HepG2 (cell line): ENCODE data around the gene UBFD1. TPM values are rescaled to one million over a fixed set of nuclear protein-coding genes. Genes with fewer than 3 reads are reported as not detected.

ENCODE experiments used
- ATAC-seq: fragments of 200-7000 bp; cut with Tn5 transposase; 3 replicates; pipeline ENCODE4 v1.9.1; 2020; ENCODE audit warnings: mild to moderate bottlenecking, moderate library complexity
- BruUV-seq: library from RNA; stranded (reverse); fragments of 400-500 nt; replicated peaks from 2 replicates; lab custom pipeline; 2021; lab: Mats Ljungman, UMichigan
- CTCF ChIA-PET: fragments of 300-600 bp; formaldehyde crosslinking; extraction: SDS; loops from one replicate; lab custom pipeline; 2021; ENCODE audit warnings: low total read pairs, inconsistent platforms, low intra/inter-chr PET ratio; lab: Yijun Ruan, JAX
- POLR2A ChIA-PET: fragments of 350-600 bp; sonication (Branson Sonifier 250); formaldehyde crosslinking; loops from one replicate; lab custom pipeline; 2020; ENCODE audit warnings: antibody characterized with exemption, inconsistent platforms; lab: Yijun Ruan, JAX
- DNase-seq: peaks from one replicate; pipeline ENCODE4 v3.0.0-alpha.2; 2015; ENCODE audit warnings: low spot score
- FAIRE-seq: peaks from 3 replicates; lab custom pipeline; 2011; peaks lifted over from hg19 to GRCh38; lab: Jason Lieb, UNC
- H2AFZ ChIP-seq: one replicate; pipeline ENCODE4 v1.6.1; 2011; ENCODE audit warnings: low read length, inconsistent platforms
- H3K27ac ChIP-seq: fragments of 300-600 bp; 3 replicates; pipeline ENCODE4 v1.8.0; 2011; ENCODE audit warnings: mixed run types, mild to moderate bottlenecking, mixed read lengths, low read length, inconsistent platforms; ENCODE audit not compliant: insufficient read depth; ENCODE audit errors: extremely low read length
- H3K27me3 ChIP-seq, 2 experiments: fragments of 200-600 bp in 1 of 2; 2 replicates in 1 of 2; 3 replicates in 1 of 2; pipeline versions ENCODE4 v1.6.0 to v1.8.0; 2011; ENCODE audit warnings: low read length in 2 of 2, mild to moderate bottlenecking in 2 of 2, moderate library complexity in 2 of 2, inconsistent platforms in 1 of 2; ENCODE audit not compliant: insufficient read depth in 2 of 2, control insufficient read depth in 1 of 2
- H3K36me3 ChIP-seq, 2 experiments: fragments of 200-600 bp in 1 of 2; replicated peaks in 1 of 2; 2 replicates in 1 of 2; 3 replicates in 1 of 2; pipeline versions ENCODE4 v1.5.1 to v1.8.0; 2011; ENCODE audit warnings: low read length in 2 of 2, inconsistent platforms in 1 of 2; ENCODE audit not compliant: insufficient read depth in 2 of 2, control insufficient read depth in 1 of 2
- H3K4me1 ChIP-seq: 2 replicates; pipeline ENCODE4 v1.5.1; 2012; ENCODE audit warnings: low read length, inconsistent platforms; ENCODE audit not compliant: insufficient read depth
- H3K4me2 ChIP-seq: 2 replicates; pipeline ENCODE4 v1.6.0; 2011; ENCODE audit warnings: low read depth, low read length, inconsistent platforms
- H3K4me3 ChIP-seq, 3 experiments: fragments of 200-600 bp in 1 of 3; sonication (generic), shearing (Covaris generic) in 1 of 3; replicated peaks in 1 of 3; 2 replicates each; pipeline ENCODE4 v1.5.1; 2011 to 2016; ENCODE audit warnings: low read length in 3 of 3, inconsistent platforms in 2 of 3, low read depth in 2 of 3, mild to moderate bottlenecking in 2 of 3, control low read depth in 1 of 3, mixed read lengths in 1 of 3; ENCODE audit not compliant: insufficient read depth in 1 of 3
- H3K79me2 ChIP-seq: one replicate; pipeline ENCODE4 v1.6.1; 2011; ENCODE audit warnings: low read length, inconsistent platforms; ENCODE audit not compliant: insufficient read depth
- H3K9ac ChIP-seq: 2 replicates; pipeline ENCODE4 v1.6.0; 2011; ENCODE audit warnings: mild to moderate bottlenecking, low read depth, low read length, inconsistent platforms; ENCODE audit not compliant: insufficient read depth
- H3K9me3 ChIP-seq: 2 replicates; pipeline ENCODE4 v1.5.1; 2012; ENCODE audit warnings: mild to moderate bottlenecking, low read length
- H4K20me1 ChIP-seq: 2 replicates; pipeline ENCODE4 v1.6.0; 2011; ENCODE audit warnings: inconsistent platforms, mild to moderate bottlenecking, low read length, moderate library complexity; ENCODE audit not compliant: insufficient read depth
- ELF1 ChIP-seq: sonication (generic); formaldehyde crosslinking; IDR thresholded peaks from 2 replicates; pipeline ENCODE4 v1.4.0; 2020; ENCODE audit warnings: missing genetic modification reagents
- KLF12 ChIP-seq: sonication (generic); formaldehyde crosslinking; IDR thresholded peaks from 2 replicates; pipeline ENCODE4 v1.4.0; 2020; ENCODE audit warnings: missing genetic modification reagents, borderline replicate concordance
- KLF6 ChIP-seq: IDR thresholded peaks from 2 replicates; pipeline ENCODE4 v1.8.0; 2016; ENCODE audit warnings: missing biosample characterization, missing genetic modification reagents
- MTA1 ChIP-seq: sonication (generic); formaldehyde crosslinking; IDR thresholded peaks from 2 replicates; pipeline ENCODE4 v1.4.0; 2020; ENCODE audit warnings: missing genetic modification reagents, mild to moderate bottlenecking, borderline replicate concordance
- STAG1 ChIP-seq: sonication (generic); formaldehyde crosslinking; IDR thresholded peaks from 2 replicates; pipeline ENCODE4 v1.4.0; 2020; ENCODE audit warnings: missing genetic modification reagents
- ZFP36L2 ChIP-seq: sonication (generic); formaldehyde crosslinking; IDR thresholded peaks from 2 replicates; pipeline ENCODE4 v1.4.0; 2020; ENCODE audit warnings: missing genetic modification reagents
- ZFX ChIP-seq: sonication (generic); formaldehyde crosslinking; IDR thresholded peaks from 2 replicates; pipeline ENCODE4 v1.4.0; 2020; ENCODE audit warnings: mild to moderate bottlenecking, low read depth, missing genetic modification reagents, moderate library complexity
- ZNF354B ChIP-seq: sonication (generic); formaldehyde crosslinking; IDR thresholded peaks from 2 replicates; pipeline ENCODE4 v1.8.0; 2022; ENCODE audit warnings: mild to moderate bottlenecking, missing genetic modification reagents
- ZNF737 ChIP-seq: sonication (generic); formaldehyde crosslinking; IDR thresholded peaks from 2 replicates; pipeline ENCODE4 v1.5.0; 2020; ENCODE audit warnings: missing genetic modification reagents, mild to moderate bottlenecking, borderline replicate concordance
- ZNF776 ChIP-seq: sonication (generic); formaldehyde crosslinking; IDR thresholded peaks from 2 replicates; pipeline ENCODE4 v1.4.0; 2020; ENCODE audit warnings: mild to moderate bottlenecking, missing genetic modification reagents
- ZSCAN12 ChIP-seq: sonication (generic); formaldehyde crosslinking; IDR thresholded peaks from 2 replicates; pipeline ENCODE4 v1.9.0; 2021; ENCODE audit warnings: mild to moderate bottlenecking, missing genetic modification reagents
- ZSCAN30 ChIP-seq: sonication (generic); formaldehyde crosslinking; IDR thresholded peaks from 2 replicates; pipeline ENCODE4 v1.5.0; 2020; ENCODE audit warnings: mild to moderate bottlenecking, missing genetic modification reagents
- WGBS: methylation state at CpG from one replicate; pipeline ENCODE4 v1.1.6; 2017; ENCODE audit warnings: low lambda C conversion rate; 5-methylcytosine and 5-hydroxymethylcytosine counted together
- in situ Hi-C: cut with HindIII; loops from 2 replicates; pipeline ENCODE4 v1.10.0; 2017; ENCODE audit warnings: low pct_unique_long_range_greater_than_20kb; ENCODE audit not compliant: extremely low pct_ligation_motif_present
- intact Hi-C: fragments of 100-400 bp; cut with micrococcal nuclease; formaldehyde crosslinking; loops from one replicate; pipeline ENCODE4 v1.10.0; 2022; ENCODE audit not compliant: unreplicated experiment
- polyA plus RNA-seq, 8 experiments: library from polyadenylated mRNA; depleted of rRNA in 3 of 8; stranded (reverse) in 7 of 8; unstranded in 1 of 8; fragments of >200 nt; fragmentation: Illumina TruSeq in 4 of 8; extraction: Trizol in 4 of 8; gene quantifications; 2 replicates each; pipeline versions ENCODE4 v1.2.1 to v1.2.3, GENCODE V29; 2011 to 2016; ENCODE audit warnings: low read depth in 4 of 8, missing spikeins in 1 of 8, mixed read lengths in 1 of 8; ENCODE audit not compliant: insufficient read depth in 1 of 8
- total RNA-seq, 5 experiments: library from RNA; depleted of rRNA; stranded (reverse); fragments of >200 nt; fragmentation: Illumina TruSeq; extraction: Trizol; gene quantifications; 2 replicates each; pipeline ENCODE4 v1.2.3, GENCODE V29; 2016; ENCODE audit warnings: low read depth in 1 of 5
- TF ChIP-seq, protein P1 (sequence below): sonication (generic); formaldehyde crosslinking; IDR thresholded peaks from 2 replicates; pipeline ENCODE4 v1.5.0; 2020; ENCODE audit warnings: missing genetic modification reagents
- TF ChIP-seq, protein P2 (sequence below): fragments of 450-650 bp; IDR thresholded peaks from 2 replicates; pipeline ENCODE4 v1.6.1; 2017; ENCODE audit warnings: mild to moderate bottlenecking
- TF ChIP-seq, protein P3 (sequence below): sonication (generic); formaldehyde crosslinking; IDR thresholded peaks from 2 replicates; pipeline ENCODE4 v1.8.0; 2022; ENCODE audit warnings: mild to moderate bottlenecking, missing genetic modification reagents, moderate library complexity

Gene UBFD1
- total and polyA plus RNA-seq, 2 of the 13 experiments (the other 11 are each of a cell fraction or from before 2014, with no cell fraction given), result 100 to 111 TPM

DNA sequence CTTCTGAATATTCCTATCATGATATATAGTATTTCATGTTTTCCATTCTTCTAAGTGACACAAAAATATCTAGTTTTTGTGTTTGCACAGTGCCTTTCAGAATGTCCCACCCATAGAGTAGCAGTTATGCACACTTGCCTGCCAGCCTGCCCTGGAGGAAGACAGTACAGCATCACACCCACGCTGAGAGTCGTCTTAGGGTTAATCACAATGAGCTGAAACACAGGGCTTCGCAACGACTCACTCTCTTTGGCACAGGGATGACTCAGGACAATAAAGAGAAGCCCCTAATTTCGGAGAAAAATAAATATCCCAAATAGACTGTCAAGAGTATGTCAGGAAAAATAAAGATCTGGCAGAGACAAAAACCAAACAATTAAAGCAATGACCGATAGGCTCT, 50.2 kb downstream of the UBFD1 start:
- POLR2A ChIA-PET, result no interaction called here
- no peak overlapping the region for H3K4me3 ChIP-seq
- in situ Hi-C loops, result no loop called here
- WGBS, result 96% methylated on average over 6 of the region's 6 CpGs
- H3K79me2 ChIP-seq, result no peaks in the 10 kb centered on the region
- CTCF ChIA-PET, result no interaction called here
- peaks cover 19 to 58% of the 10 kb centered on the region in 2 experiments for H3K36me3 ChIP-seq
- FAIRE-seq (no peak), ATAC-seq (no peak)
- TF ChIP-seq, protein P1, sequence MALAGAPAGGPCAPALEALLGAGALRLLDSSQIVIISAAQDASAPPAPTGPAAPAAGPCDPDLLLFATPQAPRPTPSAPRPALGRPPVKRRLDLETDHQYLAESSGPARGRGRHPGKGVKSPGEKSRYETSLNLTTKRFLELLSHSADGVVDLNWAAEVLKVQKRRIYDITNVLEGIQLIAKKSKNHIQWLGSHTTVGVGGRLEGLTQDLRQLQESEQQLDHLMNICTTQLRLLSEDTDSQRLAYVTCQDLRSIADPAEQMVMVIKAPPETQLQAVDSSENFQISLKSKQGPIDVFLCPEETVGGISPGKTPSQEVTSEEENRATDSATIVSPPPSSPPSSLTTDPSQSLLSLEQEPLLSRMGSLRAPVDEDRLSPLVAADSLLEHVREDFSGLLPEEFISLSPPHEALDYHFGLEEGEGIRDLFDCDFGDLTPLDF (CRISPR knock-in tag), result no peak
- TF ChIP-seq ZSCAN12 (CRISPR knock-in tag) (no peak), ZFP36L2 (no peak)
- TF ChIP-seq, all 625 proteins: peak for 0
- no peak for DNase-seq
- H3K27ac ChIP-seq, result no peak overlapping the region
- no peaks in the 10 kb centered on the region for H3K4me1 ChIP-seq
- no peaks in the 10 kb centered on the region for H4K20me1 ChIP-seq
- no peaks in the 10 kb centered on the region for H3K9me3 ChIP-seq
- H2AFZ ChIP-seq, result no peak overlapping the region
- no peak overlapping the region for H3K9ac ChIP-seq
- H3K4me2 ChIP-seq, result no peak overlapping the region
- intact Hi-C loops, result no loop called here
- BruUV-seq, result no TSS peak
- no peaks in the 10 kb centered on the region for H3K27me3 ChIP-seq

DNA sequence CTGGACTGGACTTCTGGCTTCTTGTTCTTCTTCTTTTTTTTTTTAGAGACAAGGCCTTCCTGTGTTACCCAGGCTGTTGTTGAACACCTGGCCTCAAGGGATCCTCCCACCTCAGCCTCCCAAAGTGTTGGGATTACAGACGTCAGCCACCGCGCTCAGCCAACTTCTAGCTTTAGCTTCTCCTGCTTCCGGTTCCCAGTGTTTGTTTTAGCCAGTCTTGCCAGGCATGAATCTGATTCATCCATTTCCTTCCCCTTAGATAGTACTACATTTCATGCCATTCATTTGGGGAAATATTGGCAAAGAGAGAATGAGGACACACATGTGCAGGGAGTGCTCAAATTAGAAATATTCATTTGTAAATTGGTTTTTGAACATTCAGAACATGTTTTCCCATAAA, 50.7 kb downstream of the UBFD1 start:
- intact Hi-C loops (no loop called here), in situ Hi-C loops (no loop called here)
- Histone ChIP-seq H4K20me1 (no peaks in the 10 kb centered on the region), H3K27me3 (no peaks in the 10 kb centered on the region), H3K4me2 (no peak overlapping the region), H3K27ac (no peak overlapping the region), H3K9me3 (no peaks in the 10 kb centered on the region), H3K36me3 (peaks cover 19 to 56% of the 10 kb centered on the region in 2 experiments), H3K9ac (no peak overlapping the region), H2AFZ (no peak overlapping the region), H3K4me1 (no peaks in the 10 kb centered on the region), H3K79me2 (no peaks in the 10 kb centered on the region), H3K4me3 (no peak overlapping the region)
- DNase-seq (no peak), ATAC-seq (no peak), FAIRE-seq (no peak)
- POLR2A ChIA-PET, result no interaction called here
- WGBS, result 93% methylated on average over 4 of the region's 4 CpGs
- CTCF ChIA-PET, result no interaction called here
- no TSS peak for BruUV-seq
- TF ChIP-seq ZSCAN30 (CRISPR knock-in tag) (no peak), ZNF354B (CRISPR knock-in tag) (no peak), KLF6 (CRISPR knock-in tag) (no peak), ZFX (CRISPR knock-in tag) (no peak), ZNF776 (CRISPR knock-in tag) (no peak), MTA1 (CRISPR knock-in tag) (no peak), ZNF737 (CRISPR knock-in tag) (no peak), ELF1 (no peak), STAG1 (CRISPR knock-in tag) (no peak), KLF12 (CRISPR knock-in tag) (no peak)
- TF ChIP-seq, protein P2, sequence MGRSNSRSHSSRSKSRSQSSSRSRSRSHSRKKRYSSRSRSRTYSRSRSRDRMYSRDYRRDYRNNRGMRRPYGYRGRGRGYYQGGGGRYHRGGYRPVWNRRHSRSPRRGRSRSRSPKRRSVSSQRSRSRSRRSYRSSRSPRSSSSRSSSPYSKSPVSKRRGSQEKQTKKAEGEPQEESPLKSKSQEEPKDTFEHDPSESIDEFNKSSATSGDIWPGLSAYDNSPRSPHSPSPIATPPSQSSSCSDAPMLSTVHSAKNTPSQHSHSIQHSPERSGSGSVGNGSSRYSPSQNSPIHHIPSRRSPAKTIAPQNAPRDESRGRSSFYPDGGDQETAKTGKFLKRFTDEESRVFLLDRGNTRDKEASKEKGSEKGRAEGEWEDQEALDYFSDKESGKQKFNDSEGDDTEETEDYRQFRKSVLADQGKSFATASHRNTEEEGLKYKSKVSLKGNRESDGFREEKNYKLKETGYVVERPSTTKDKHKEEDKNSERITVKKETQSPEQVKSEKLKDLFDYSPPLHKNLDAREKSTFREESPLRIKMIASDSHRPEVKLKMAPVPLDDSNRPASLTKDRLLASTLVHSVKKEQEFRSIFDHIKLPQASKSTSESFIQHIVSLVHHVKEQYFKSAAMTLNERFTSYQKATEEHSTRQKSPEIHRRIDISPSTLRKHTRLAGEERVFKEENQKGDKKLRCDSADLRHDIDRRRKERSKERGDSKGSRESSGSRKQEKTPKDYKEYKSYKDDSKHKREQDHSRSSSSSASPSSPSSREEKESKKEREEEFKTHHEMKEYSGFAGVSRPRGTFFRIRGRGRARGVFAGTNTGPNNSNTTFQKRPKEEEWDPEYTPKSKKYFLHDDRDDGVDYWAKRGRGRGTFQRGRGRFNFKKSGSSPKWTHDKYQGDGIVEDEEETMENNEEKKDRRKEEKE, result no peak
- TF ChIP-seq, protein P3, sequence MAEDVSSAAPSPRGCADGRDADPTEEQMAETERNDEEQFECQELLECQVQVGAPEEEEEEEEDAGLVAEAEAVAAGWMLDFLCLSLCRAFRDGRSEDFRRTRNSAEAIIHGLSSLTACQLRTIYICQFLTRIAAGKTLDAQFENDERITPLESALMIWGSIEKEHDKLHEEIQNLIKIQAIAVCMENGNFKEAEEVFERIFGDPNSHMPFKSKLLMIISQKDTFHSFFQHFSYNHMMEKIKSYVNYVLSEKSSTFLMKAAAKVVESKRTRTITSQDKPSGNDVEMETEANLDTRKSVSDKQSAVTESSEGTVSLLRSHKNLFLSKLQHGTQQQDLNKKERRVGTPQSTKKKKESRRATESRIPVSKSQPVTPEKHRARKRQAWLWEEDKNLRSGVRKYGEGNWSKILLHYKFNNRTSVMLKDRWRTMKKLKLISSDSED (CRISPR knock-in tag), result no peak
